ENCODE measurements around the gene SAXO1.

DNA sequence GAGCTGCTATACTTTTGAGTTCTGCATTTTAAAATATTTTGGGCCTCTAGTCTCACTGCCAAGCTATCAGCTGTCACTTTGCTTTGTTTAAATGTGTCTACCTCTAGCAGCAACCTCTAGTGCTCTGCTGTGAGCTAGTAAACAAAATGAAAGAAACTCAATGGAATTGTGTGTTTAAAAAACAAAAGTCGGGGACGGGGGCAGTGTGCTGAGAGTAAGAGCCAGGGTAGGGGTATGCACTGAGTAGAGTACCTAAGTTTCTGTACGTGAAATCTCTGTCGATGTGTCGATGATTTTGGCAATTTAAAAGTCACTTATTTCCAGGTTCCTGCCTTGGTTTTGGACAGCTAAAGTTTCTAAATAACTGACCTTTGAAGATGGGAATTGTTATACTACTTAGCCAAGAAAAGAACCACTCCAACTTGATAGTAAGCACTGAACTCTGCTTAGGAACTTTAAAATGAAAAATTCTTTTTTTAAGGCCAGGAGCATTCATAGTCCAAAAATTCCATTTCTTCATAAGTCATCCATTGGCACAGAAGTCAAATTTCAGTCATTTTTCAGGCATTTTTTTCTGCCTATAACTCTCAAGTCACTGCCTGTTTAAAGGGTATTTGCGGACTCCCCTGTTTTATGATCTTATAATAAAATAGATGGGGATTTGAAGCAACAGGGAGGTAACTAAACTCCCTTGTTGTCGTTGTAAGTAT, 111.5 kb downstream of the SAXO1 start:
- TF ChIP-seq, protein P1, sequence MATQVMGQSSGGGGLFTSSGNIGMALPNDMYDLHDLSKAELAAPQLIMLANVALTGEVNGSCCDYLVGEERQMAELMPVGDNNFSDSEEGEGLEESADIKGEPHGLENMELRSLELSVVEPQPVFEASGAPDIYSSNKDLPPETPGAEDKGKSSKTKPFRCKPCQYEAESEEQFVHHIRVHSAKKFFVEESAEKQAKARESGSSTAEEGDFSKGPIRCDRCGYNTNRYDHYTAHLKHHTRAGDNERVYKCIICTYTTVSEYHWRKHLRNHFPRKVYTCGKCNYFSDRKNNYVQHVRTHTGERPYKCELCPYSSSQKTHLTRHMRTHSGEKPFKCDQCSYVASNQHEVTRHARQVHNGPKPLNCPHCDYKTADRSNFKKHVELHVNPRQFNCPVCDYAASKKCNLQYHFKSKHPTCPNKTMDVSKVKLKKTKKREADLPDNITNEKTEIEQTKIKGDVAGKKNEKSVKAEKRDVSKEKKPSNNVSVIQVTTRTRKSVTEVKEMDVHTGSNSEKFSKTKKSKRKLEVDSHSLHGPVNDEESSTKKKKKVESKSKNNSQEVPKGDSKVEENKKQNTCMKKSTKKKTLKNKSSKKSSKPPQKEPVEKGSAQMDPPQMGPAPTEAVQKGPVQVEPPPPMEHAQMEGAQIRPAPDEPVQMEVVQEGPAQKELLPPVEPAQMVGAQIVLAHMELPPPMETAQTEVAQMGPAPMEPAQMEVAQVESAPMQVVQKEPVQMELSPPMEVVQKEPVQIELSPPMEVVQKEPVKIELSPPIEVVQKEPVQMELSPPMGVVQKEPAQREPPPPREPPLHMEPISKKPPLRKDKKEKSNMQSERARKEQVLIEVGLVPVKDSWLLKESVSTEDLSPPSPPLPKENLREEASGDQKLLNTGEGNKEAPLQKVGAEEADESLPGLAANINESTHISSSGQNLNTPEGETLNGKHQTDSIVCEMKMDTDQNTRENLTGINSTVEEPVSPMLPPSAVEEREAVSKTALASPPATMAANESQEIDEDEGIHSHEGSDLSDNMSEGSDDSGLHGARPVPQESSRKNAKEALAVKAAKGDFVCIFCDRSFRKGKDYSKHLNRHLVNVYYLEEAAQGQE (IDR thresholded peaks at IDR 0.05; ENCODE audit: insufficient replicate concordance, low read depth) = no peak
- no peak for TF ChIP-seq GABPA (IDR thresholded peaks at IDR 0.05; ENCODE audit: low read depth)
- no peak for TF ChIP-seq CTCF (IDR thresholded peaks at IDR 0.05; ENCODE audit: insufficient read depth, low read length)

Data from HL-60 (cell line).